Keratinocyte (primary cell): ENCODE measurements around the gene PDZD2. TPM values are rescaled to one million over a fixed set of nuclear protein-coding genes. Genes with fewer than 3 reads are reported as not detected.

Source experiments
- DNase-seq: peaks from one replicate; pipeline ENCODE4 v3.0.0-alpha.2; 2011; ENCODE audit warnings: low read depth, missing footprints, low spot score
- FAIRE-seq: peaks from 2 replicates; lab custom pipeline; 2011; peaks lifted over from hg19 to GRCh38; lab: Jason Lieb, UNC
- H2AFZ ChIP-seq: 2 replicates; pipeline ENCODE4 v1.6.0; 2012; ENCODE audit warnings: low read length, control low read depth, inconsistent platforms; ENCODE audit not compliant: control insufficient read depth
- H3K27ac ChIP-seq: 2 replicates; pipeline ENCODE4 v1.5.1; 2011; ENCODE audit warnings: low read length; ENCODE audit not compliant: control insufficient read depth, insufficient read depth
- H3K27me3 ChIP-seq: 3 replicates; pipeline ENCODE4 v1.6.0; 2011; ENCODE audit warnings: low read length; ENCODE audit not compliant: control insufficient read depth, insufficient read depth; ENCODE audit errors: extremely low read depth
- H3K36me3 ChIP-seq, 2 experiments: 2 replicates in 1 of 2; 3 replicates in 1 of 2; pipeline ENCODE4 v1.5.1; 2011; ENCODE audit warnings: low read length in 2 of 2, mild to moderate bottlenecking in 1 of 2; ENCODE audit not compliant: control insufficient read depth in 2 of 2, insufficient read depth in 2 of 2; ENCODE audit errors: extremely low read depth in 1 of 2
- H3K4me1 ChIP-seq: 3 replicates; pipeline ENCODE4 v1.5.1; 2011; ENCODE audit warnings: low read length; ENCODE audit not compliant: control insufficient read depth, insufficient read depth; ENCODE audit errors: extremely low read depth
- H3K4me2 ChIP-seq: 3 replicates; pipeline ENCODE4 v1.6.0; 2011; ENCODE audit warnings: low read depth, low read length; ENCODE audit not compliant: control insufficient read depth, insufficient read depth; ENCODE audit errors: extremely low read depth
- H3K4me3 ChIP-seq, 3 experiments: fragments of 200-600 bp in 1 of 3; sonication (generic) in 1 of 3; 2 replicates in 2 of 3; 3 replicates in 1 of 3; pipeline ENCODE4 v1.5.1; 2011 to 2016; ENCODE audit warnings: low read length in 3 of 3, mild to moderate bottlenecking in 3 of 3, control low read depth in 2 of 3, inconsistent platforms in 1 of 3, low read depth in 1 of 3, mixed read lengths in 1 of 3, mixed run types in 1 of 3, moderate library complexity in 1 of 3; ENCODE audit not compliant: control insufficient read depth in 2 of 3, insufficient read depth in 2 of 3; ENCODE audit errors: extremely low read depth in 1 of 3
- H3K79me2 ChIP-seq: 2 replicates; pipeline ENCODE4 v1.6.0; 2012; ENCODE audit warnings: low read length; ENCODE audit not compliant: control insufficient read depth, insufficient read depth
- H3K9ac ChIP-seq: 3 replicates; pipeline ENCODE4 v1.6.0; 2011; ENCODE audit warnings: low read length; ENCODE audit not compliant: control insufficient read depth, insufficient read depth; ENCODE audit errors: extremely low read depth
- H3K9me1 ChIP-seq: 3 replicates; pipeline ENCODE4 v1.6.0; 2011; ENCODE audit warnings: low read length; ENCODE audit not compliant: control insufficient read depth, insufficient read depth; ENCODE audit errors: extremely low read depth
- H3K9me3 ChIP-seq: 2 replicates; pipeline ENCODE4 v1.5.1; 2012; ENCODE audit warnings: low read depth, low read length; ENCODE audit not compliant: control insufficient read depth
- H4K20me1 ChIP-seq: 3 replicates; pipeline ENCODE4 v1.6.0; 2011; ENCODE audit warnings: low read length; ENCODE audit not compliant: control insufficient read depth, insufficient read depth; ENCODE audit errors: extremely low read depth
- EZH2 ChIP-seq: IDR thresholded peaks from one replicate; pipeline ENCODE4 v1.6.1; 2012; ENCODE audit warnings: inconsistent platforms, mild to moderate bottlenecking, low read length, moderate library complexity
- dilution Hi-C: fragments of 300-500 bp; cut with MboI; formaldehyde crosslinking; loops from one replicate; pipeline ENCODE4 v1.7.0; 2020; ENCODE audit warnings: low sequenced_read_pairs; ENCODE audit not compliant: extremely low pct_ligation_motif_present
- polyA plus RNA-seq, 5 experiments: library from polyadenylated mRNA; depleted of rRNA in 3 of 5; stranded (reverse) in 3 of 5; stranded (forward) in 1 of 5; unstranded in 1 of 5; fragments of >200 nt; gene quantifications; 1 replicate in 1 of 5; 2 replicates in 3 of 5; 3 replicates in 1 of 5; pipeline versions ENCODE4 v1.2.1 to v1.2.3, GENCODE V29; 2011 to 2012; ENCODE audit warnings: missing spikeins in 2 of 5, low read depth in 1 of 5, low replicate concordance in 1 of 5
- TF ChIP-seq, protein P1 (sequence below), 3 experiments: IDR thresholded peaks in 1 of 3; conservative IDR thresholded peaks in 1 of 3; optimal IDR thresholded peaks in 1 of 3; 2 replicates in 2 of 3; 3 replicates in 1 of 3; pipeline versions ENCODE3 to v1.5.1; 2011; ENCODE audit warnings: low read length in 3 of 3, mild to moderate bottlenecking in 3 of 3, moderate library complexity in 2 of 3, control low read depth in 1 of 3, inconsistent platforms in 1 of 3; ENCODE audit not compliant: insufficient read depth in 2 of 3; ENCODE audit errors: extremely low read depth in 1 of 3

The PDZD2 gene
- polyA plus RNA-seq, 1 donor (not counting 4 experiments of a cell fraction or from before 2014, with no cell fraction given) = 7.3 TPM

- peak overlapping the region; percentile 93 for H3K27ac ChIP-seq
- peak overlapping the region; percentile 62 for H3K9ac ChIP-seq
- no peaks in the 10 kb centered on the region for H4K20me1 ChIP-seq
- H3K27me3 ChIP-seq = no peaks in the 10 kb centered on the region
- no peaks in the 10 kb centered on the region for H3K9me1 ChIP-seq
- dilution Hi-C loops = no loop called here
- H2AFZ ChIP-seq = no peak overlapping the region
- peak overlapping the region; percentile 60 for H3K4me2 ChIP-seq
- H3K4me3 ChIP-seq = no peak overlapping the region
- FAIRE-seq (no peak), DNase-seq (no peak)
- peaks cover 35% of the 10 kb centered on the region for H3K4me1 ChIP-seq
- H3K36me3 ChIP-seq = no peaks in the 10 kb centered on the region
- no peaks in the 10 kb centered on the region for H3K79me2 ChIP-seq
- no peak for TF ChIP-seq EZH2
- TF ChIP-seq, protein P1, sequence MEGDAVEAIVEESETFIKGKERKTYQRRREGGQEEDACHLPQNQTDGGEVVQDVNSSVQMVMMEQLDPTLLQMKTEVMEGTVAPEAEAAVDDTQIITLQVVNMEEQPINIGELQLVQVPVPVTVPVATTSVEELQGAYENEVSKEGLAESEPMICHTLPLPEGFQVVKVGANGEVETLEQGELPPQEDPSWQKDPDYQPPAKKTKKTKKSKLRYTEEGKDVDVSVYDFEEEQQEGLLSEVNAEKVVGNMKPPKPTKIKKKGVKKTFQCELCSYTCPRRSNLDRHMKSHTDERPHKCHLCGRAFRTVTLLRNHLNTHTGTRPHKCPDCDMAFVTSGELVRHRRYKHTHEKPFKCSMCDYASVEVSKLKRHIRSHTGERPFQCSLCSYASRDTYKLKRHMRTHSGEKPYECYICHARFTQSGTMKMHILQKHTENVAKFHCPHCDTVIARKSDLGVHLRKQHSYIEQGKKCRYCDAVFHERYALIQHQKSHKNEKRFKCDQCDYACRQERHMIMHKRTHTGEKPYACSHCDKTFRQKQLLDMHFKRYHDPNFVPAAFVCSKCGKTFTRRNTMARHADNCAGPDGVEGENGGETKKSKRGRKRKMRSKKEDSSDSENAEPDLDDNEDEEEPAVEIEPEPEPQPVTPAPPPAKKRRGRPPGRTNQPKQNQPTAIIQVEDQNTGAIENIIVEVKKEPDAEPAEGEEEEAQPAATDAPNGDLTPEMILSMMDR (optimal IDR thresholded peaks at IDR 0.05 in 1 of 3, IDR thresholded peaks at IDR 0.05 in 1 of 3, conservative IDR thresholded peaks at IDR 0.05 in 1 of 3; ENCODE audit: extremely low read depth in 1 of 3, insufficient read depth in 2 of 3, low read length in 3 of 3) = no peak
- H3K9me3 ChIP-seq = no peaks in the 10 kb centered on the region
Observed at GRCh38 chr5:31913808-31914207, 274.9 kb downstream of the PDZD2 start.

DNA sequence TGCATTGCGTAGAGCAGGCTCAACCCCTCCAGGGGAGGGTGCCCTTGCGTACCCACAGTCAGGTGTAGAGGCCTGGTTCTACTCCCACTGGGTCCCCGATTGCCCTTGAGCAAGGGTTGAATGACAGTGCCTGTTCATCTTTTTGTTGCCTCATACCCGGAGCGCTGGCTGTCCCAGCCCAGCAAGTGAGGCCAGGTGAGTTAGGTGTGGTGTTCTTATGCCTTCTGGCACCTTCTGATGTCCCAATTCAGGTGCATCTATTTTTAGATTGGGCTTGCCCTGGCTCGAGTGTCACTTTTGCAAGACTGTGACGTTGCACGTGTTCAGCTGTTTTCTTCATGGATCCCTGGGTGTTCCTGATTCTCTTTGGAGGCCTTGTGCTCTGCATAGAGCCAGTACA lies 277.4 kb downstream of the PDZD2 start:
- no peaks in the 10 kb centered on the region for H4K20me1 ChIP-seq
- FAIRE-seq (peak; percentile 59), DNase-seq (no peak)
- no peak overlapping the region for H2AFZ ChIP-seq
- no peak overlapping the region for H3K4me3 ChIP-seq
- no peaks in the 10 kb centered on the region for H3K9me3 ChIP-seq
- TF ChIP-seq, protein P1 (optimal IDR thresholded peaks at IDR 0.05 in 1 of 3, IDR thresholded peaks at IDR 0.05 in 1 of 3, conservative IDR thresholded peaks at IDR 0.05 in 1 of 3; ENCODE audit: extremely low read depth in 1 of 3, insufficient read depth in 2 of 3, low read length in 3 of 3) = no peak
- no peak for TF ChIP-seq EZH2
- no peak overlapping the region for H3K4me2 ChIP-seq
- H3K36me3 ChIP-seq = no peaks in the 10 kb centered on the region
- H3K79me2 ChIP-seq = no peaks in the 10 kb centered on the region
- peaks cover 27% of the 10 kb centered on the region for H3K4me1 ChIP-seq
- H3K27ac ChIP-seq = no peak overlapping the region
- dilution Hi-C loops = no loop called here
- no peaks in the 10 kb centered on the region for H3K27me3 ChIP-seq
- no peak overlapping the region for H3K9ac ChIP-seq
- no peaks in the 10 kb centered on the region for H3K9me1 ChIP-seq
